GM12873 (cell line): Measurements from ENCODE around the gene TIPRL.

Experiments
- TF ChIP-seq, protein P1 (sequence below): IDR thresholded peaks from 2 replicates; pipeline ENCODE4 v1.5.1; 2012; ENCODE audit warnings: low read depth, mild to moderate bottlenecking, moderate library complexity, low read length, control low read depth; ENCODE audit not compliant: insufficient read depth; ENCODE audit errors: missing control alignments

The TIPRL gene

DNA sequence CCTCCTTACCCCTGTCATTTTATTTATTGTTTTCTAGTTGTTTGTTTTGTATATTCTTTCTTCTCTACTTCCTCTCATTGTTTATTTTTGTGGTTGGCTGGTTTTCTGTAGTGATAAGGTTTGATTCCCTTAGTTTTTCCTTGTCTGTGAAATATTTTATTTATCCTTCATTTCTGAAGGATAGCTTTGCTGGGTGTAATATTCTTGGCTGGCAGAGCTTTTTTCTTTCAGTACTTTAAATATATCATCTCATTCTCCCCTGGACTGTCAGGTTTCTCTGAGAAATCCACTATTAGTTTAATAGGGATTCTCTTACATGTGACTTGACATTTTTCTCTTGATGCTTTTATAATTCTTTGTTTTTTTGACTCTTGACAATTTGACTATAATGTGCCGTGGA, 18.8 kb upstream of the TIPRL start:
- TF ChIP-seq, protein P1, sequence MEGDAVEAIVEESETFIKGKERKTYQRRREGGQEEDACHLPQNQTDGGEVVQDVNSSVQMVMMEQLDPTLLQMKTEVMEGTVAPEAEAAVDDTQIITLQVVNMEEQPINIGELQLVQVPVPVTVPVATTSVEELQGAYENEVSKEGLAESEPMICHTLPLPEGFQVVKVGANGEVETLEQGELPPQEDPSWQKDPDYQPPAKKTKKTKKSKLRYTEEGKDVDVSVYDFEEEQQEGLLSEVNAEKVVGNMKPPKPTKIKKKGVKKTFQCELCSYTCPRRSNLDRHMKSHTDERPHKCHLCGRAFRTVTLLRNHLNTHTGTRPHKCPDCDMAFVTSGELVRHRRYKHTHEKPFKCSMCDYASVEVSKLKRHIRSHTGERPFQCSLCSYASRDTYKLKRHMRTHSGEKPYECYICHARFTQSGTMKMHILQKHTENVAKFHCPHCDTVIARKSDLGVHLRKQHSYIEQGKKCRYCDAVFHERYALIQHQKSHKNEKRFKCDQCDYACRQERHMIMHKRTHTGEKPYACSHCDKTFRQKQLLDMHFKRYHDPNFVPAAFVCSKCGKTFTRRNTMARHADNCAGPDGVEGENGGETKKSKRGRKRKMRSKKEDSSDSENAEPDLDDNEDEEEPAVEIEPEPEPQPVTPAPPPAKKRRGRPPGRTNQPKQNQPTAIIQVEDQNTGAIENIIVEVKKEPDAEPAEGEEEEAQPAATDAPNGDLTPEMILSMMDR, result no peak

DNA sequence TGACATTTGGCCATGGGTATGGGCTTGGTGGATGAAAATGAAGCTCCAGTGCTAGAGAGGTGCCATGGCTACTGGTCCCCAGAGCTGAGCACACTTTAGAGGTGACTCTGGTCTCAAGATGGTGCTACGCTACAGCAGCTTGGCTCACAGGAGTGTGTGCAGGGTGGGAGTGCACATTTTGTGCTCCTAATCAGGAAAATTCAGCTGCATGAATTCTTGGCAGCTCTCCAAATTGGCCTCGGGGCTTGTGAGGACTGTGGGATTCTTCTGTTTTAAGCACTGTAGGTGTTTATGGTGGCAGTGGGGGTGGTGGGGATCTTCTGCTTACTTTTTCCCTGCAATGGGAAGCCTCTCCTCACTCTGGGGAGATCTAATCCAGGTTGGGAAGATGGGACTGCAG, 17.3 kb upstream of the TIPRL start:
- TF ChIP-seq, protein P1, result no peak

DNA sequence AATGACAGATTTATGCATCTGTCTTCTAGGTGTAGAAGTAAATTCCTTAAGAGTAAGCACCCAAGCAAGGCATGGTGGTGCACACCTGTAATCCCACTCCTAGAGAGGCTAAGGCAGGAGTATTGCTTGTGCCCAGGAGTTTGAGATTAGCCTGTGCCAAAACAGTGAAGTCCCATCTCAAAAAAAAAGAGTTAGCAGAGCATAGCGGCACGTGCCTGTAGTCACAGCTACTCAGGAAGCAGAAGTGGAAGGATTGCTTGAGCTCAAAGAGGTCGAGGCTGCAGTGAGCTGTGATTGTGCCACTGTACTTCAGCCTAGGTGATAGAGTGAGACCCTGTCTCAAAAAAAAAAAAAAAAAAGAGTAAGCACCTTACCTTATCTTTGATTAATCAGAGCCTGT, 15.1 kb upstream of the TIPRL start:
- TF ChIP-seq, protein P1, result no peak

DNA sequence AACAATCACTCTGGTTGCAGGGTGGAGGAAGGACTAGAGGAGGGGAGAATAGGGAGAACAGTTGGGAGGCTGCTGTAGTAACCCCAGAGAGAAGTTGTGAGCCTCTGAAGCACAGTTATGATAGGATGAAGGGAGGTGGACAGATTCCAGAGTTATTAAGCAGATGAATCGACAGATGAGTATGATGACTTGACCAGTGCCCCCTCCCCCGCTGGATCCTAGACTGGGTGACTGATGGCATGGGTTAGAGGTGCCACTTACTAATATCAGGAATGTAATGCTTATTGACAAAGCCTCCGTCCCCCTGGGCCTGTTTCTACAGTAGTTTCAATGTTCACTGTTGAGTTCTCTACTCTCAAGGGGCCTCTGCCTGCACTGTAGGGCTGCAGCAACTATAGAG, 14.0 kb upstream of the TIPRL start:
- TF ChIP-seq, protein P1, result no peak

DNA sequence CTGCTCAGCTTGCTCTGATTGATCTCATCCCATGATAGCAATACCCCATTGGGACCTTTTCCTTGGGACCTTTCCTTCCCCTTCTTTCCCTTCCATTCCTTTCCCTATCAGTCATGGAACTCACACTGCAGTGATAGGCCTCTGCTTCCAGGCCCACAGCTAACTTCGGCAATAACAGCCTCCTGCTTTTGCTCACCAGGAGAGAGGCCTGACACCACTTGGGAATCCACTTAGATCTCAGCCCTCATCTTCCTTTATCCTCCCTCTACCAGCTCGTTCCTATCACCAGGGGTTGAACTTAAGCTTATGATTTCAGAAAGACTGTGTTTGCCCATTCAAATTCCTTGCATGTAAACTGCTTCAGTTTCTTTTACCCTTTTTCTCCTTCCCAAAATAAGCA, 11.0 kb upstream of the TIPRL start:
- TF ChIP-seq, protein P1, result no peak

DNA sequence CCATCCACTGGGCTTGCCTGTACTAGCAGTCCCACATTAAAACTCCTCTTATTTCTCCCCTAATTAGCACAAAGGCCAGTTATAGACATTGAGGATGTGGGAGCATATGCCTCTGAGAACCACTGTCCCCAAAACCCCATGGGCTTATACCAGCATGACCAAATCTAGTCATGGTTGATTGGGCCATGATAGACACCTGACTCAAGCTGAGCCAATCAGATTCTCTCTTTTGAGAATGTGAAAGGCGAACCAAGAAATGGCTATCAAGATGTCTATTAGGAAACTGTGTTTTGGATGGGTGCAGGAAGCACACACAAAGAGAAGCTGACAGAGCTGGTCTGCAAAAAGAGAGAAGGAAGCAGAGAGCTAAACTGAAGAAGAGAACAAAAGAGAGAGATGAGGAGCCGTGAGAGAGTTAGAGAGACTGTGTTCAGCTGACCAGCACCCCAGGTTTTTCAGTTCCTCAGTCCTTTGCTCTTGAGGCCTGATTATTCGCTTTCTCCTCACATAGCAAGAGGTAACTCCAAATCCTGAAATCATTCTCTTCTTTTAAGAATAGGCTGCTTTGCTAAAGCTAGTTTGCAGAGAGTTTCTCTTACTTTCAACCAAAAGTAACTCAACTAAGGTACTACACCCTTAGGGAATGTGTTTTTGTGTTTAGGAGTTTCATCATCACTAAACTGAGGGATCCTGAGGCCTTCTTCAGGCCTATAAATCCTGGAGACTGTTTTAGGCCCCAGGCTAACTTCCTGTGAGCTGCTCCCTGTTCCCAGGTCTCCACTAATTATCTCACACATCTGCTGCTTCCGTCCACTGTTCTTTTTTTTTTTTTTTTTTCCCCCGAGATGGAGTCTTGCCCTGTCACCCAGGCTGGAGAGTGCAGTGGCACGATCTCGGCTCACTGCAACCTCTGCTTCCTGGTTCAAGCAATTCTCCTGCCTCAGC, 7.9 kb upstream of the TIPRL start:
- TF ChIP-seq, protein P1, result no peak

DNA sequence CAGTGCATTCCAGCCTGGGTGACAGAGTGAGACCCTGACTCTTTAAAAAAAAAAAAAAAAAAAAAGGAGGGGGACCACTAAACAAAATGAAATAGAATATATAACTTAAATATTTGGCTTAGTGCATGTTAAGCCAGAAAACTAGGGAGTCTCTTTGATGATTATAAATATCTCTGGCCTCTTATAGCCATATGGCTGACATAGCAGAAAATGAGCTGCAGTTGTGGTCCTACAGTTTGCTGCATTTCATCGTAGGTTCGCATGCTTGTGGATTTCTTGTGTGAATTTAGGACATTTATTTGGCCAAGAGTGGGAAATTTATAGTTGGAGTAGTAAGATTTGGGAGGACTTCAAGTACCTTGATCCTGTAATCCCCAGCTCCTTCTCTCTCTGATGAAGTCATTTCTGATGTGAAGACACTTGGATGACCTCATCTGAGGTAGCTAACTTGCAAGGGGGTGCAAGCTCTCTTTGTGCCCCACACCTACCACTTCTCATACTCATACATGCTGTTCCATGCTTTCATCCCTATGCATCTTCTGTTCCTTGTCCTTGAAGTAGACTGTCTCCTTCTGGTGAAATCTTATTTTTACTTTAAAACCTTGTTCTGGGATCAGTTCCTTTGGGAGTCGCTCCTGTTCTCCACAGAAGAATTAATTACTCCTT, 6.4 kb upstream of the TIPRL start:
- TF ChIP-seq, protein P1, result no peak
